Measurements from ENCODE around the gene PEMT. TPM values are rescaled to one million over a fixed set of nuclear protein-coding genes. Genes with fewer than 3 reads are reported as not detected.

PEMT gene
- total RNA-seq, 1 donor from 2014 or later, result 12.2 TPM

DNA sequence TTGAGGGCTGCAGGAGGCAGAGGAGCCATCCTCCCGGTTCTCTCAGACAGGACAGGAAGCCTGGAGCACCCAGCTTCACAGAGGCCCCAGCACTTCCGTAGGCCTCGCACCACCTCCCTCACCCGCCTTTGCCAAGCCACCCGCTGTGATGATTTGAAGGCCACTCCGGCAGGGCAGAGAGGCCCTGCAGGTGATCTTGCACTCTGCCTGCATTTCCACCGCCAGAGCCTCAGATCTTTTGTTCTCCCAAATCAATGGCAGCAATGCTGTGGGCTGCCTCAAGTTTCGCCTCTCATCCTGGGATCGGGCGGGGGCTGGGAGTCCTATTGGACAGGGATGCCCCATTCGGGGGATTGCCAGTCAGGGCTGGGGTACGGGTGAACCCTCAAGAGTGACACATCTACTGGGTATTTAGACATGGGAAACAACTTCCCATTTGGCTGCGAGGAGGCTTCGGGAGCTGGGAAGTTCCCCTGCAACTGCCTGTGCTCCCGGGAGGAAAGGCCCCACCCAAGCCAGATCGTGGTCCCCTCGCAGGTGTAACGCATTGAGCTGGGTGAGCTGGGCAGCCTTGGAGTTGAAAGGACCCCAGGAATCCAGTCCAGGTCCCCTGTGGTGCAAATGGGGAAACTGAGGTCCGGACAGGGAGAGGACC, 34.8 kb upstream of the PEMT start:
- Mint-ChIP-seq H3K9me3 (no peaks in the 10 kb centered on the region), H3K36me3 (ENCODE audit: low read depth) (no peaks in the 10 kb centered on the region), H3K27ac (no peak overlapping the region), H3K27me3 (no peaks in the 10 kb centered on the region), H3K4me3 (no peak overlapping the region), H3K4me1 (peaks cover 15% of the 10 kb centered on the region)
- DNase-seq (no peak), ATAC-seq (ENCODE audit: low read depth) (no peak)
- intact Hi-C loops (cut with micrococcal nuclease), result loop anchor here (5.0 kb wide), 1 partner anchor 34 kb away; the partner anchor contains the start of gene PEMT
- ChIA-PET CTCF (no interaction called here), POLR2A (no interaction called here)
- TF ChIP-seq CTCF (IDR thresholded peaks at IDR 0.05), result no peak

- ATAC-seq (ENCODE audit: low read depth) (no peak), DNase-seq (no peak)
- POLR2A ChIA-PET, result interaction anchor here (0.6 kb wide), 1 partner anchor 15 kb away, joined by 4 read pairs; no protein-coding TSS in a partner anchor
- no peaks in the 10 kb centered on the region for H3K27me3 Mint-ChIP-seq
- H3K4me1 Mint-ChIP-seq, result peaks cover 17% of the 10 kb centered on the region
- H3K36me3 Mint-ChIP-seq (ENCODE audit: low read depth), result no peaks in the 10 kb centered on the region
- no peak overlapping the region for H3K27ac Mint-ChIP-seq
- no peak for TF ChIP-seq CTCF (IDR thresholded peaks at IDR 0.05)
- intact Hi-C loops (cut with micrococcal nuclease), result loop anchor here (5.0 kb wide), 1 partner anchor 32 kb away; the partner anchor contains the start of gene PEMT
- H3K9me3 Mint-ChIP-seq, result no peaks in the 10 kb centered on the region
- CTCF ChIA-PET, result no interaction called here
- no peak overlapping the region for H3K4me3 Mint-ChIP-seq
These were observed 33.2 kb upstream of the PEMT start for GRCh38 chr17:17624741-17625140.

DNA sequence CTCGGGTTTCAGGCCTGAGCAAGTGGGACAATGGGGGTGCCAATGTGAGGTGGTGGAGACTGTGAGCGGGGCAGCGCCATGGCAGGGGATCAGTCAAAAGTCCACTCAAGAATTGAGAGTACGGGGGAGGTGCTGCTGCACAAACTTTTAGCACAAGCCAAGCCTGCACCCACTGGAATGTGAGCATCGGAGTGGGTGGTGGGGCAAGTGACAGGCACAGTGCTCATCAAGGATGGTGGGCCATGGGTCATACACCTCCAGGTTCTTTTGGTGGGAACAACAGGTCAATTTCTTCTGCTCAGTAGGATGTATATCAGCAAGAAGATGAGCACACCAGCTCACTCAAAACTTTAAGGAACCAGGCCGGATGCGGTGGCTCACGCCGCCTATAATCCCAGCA, 32.4 kb upstream of the PEMT start:
- H3K9me3 Mint-ChIP-seq, result no peaks in the 10 kb centered on the region
- H3K27me3 Mint-ChIP-seq, result no peaks in the 10 kb centered on the region
- no peak for TF ChIP-seq CTCF (IDR thresholded peaks at IDR 0.05)
- ATAC-seq (ENCODE audit: low read depth) (no peak), DNase-seq (no peak)
- no peaks in the 10 kb centered on the region for H3K36me3 Mint-ChIP-seq (ENCODE audit: low read depth)
- peaks cover 13% of the 10 kb centered on the region for H3K4me1 Mint-ChIP-seq
- no peak overlapping the region for H3K27ac Mint-ChIP-seq
- CTCF ChIA-PET, result no interaction called here
- intact Hi-C loops (cut with micrococcal nuclease), result no loop called here
- no peak overlapping the region for H3K4me3 Mint-ChIP-seq
- POLR2A ChIA-PET, result no interaction called here

DNA sequence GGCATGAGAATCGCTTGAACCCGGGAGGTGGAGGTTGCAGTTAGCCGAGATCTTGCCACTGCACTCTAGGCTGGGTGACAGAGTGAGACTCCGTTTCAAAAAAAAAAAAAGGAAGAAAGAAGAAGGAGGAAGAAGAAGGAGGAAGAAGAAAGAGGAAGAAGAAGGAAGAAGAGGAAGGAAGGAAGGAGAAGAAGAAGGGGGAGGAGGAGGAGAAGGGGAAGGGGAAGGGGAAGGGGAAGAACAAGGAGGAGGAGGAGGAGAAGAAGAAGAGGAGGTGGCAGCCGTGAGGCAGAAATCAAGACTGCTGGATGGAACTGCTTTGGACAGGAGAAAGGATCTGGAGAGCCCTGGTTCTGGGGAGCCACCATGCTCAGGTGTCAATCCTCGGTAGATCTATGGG, 29.7 kb upstream of the PEMT start:
- no peak for TF ChIP-seq CTCF (IDR thresholded peaks at IDR 0.05)
- DNase-seq (no peak), ATAC-seq (ENCODE audit: low read depth) (no peak)
- no peak overlapping the region for H3K27ac Mint-ChIP-seq
- H3K27me3 Mint-ChIP-seq, result peaks cover 3% of the 10 kb centered on the region
- H3K4me1 Mint-ChIP-seq, result peaks cover 7% of the 10 kb centered on the region
- H3K9me3 Mint-ChIP-seq, result no peaks in the 10 kb centered on the region
- H3K4me3 Mint-ChIP-seq, result no peak overlapping the region
- no peaks in the 10 kb centered on the region for H3K36me3 Mint-ChIP-seq (ENCODE audit: low read depth)
- intact Hi-C loops (cut with micrococcal nuclease), result no loop called here
- ChIA-PET CTCF (no interaction called here), POLR2A (interaction anchor here (0.7 kb wide), 1 partner anchor 13 kb away, joined by 3 read pairs; no protein-coding TSS in a partner anchor)

GRCh38 chr17:17613708-17614114, 22.2 kb upstream of the PEMT start:
- TF ChIP-seq CTCF (IDR thresholded peaks at IDR 0.05), result no peak
- CTCF ChIA-PET, result interaction anchor here (0.8 to 1.7 kb wide), 8 partner anchors 19 to 305 kb away, joined by 3 to 16 read pairs (median 3); partner anchors contain the start of gene RASD1
- peaks cover 2% of the 10 kb centered on the region for H3K4me1 Mint-ChIP-seq
- no peaks in the 10 kb centered on the region for H3K9me3 Mint-ChIP-seq
- peaks cover 3% of the 10 kb centered on the region for H3K27me3 Mint-ChIP-seq
- intact Hi-C loops (cut with micrococcal nuclease), result loop anchor here (1.0 kb wide), 2 partner anchors 116 to 258 kb away; no protein-coding TSS in a partner anchor
- H3K36me3 Mint-ChIP-seq (ENCODE audit: low read depth), result no peaks in the 10 kb centered on the region
- no peak overlapping the region for H3K27ac Mint-ChIP-seq
- no peak overlapping the region for H3K4me3 Mint-ChIP-seq
- POLR2A ChIA-PET, result interaction anchor here (0.6 to 1.1 kb wide), 2 partner anchors 22 to 366 kb away, joined by 4 to 6 read pairs; partner anchors contain the start of gene PEMT
- DNase-seq, result no peak
- ATAC-seq (ENCODE audit: low read depth), result peak; percentile 91

Data from activated B cell treated with CpG ODN at 0.5 μM for 24 hours (primary cell).